OCI-LY3 (cell line): Measurements from ENCODE around the gene RIPPLY3.

Experiments used
- CTCF ChIP-seq: fragments of 200-600, 300-600 bp; sonication (generic); IDR thresholded peaks from 2 replicates; pipeline ENCODE4 v1.5.1; 2014; ENCODE audit warnings: antibody characterized with exemption, low read length, low read depth
- EZH2phosphoT487 ChIP-seq: fragments of 200-600 bp; shearing (Covaris generic); IDR thresholded peaks from 2 replicates; pipeline ENCODE4 v1.6.1; 2018; ENCODE audit warnings: antibody characterized with exemption, mixed run types, low read depth

- TF ChIP-seq CTCF (no peak), EZH2phosphoT487 (no peak)
These were observed 38.6 kb downstream of the RIPPLY3 start for GRCh38 chr21:37045149-37045548.
